ENCODE measurements around the gene RASA2. TPM values are rescaled to one million over a fixed set of nuclear protein-coding genes. Genes with fewer than 3 reads are reported as not detected.

The RASA2 gene
- total RNA-seq, 1 donor from 2014 or later: 13.2 TPM

DNA sequence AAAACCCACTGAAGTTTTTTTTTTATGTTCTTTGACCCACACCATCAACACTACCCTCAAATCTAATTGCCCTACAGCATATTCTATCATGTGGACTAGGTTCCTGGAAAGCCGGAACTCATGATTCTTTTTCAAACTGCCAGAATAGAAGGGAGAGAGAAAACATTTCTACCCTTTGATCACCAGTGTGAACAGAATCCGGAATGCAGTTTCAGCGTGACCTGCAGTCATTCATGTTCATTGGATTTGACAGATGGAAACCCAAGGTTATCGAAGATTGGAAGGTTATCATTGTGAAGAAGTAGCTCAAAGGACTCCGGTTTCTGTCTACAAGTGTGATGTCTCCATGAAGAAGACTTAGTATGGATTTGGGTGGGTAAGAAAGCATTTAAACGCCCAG is 39.4 kb upstream of the RASA2 start:
- Mint-ChIP-seq H3K27ac (ENCODE audit: unreplicated experiment) (no peak overlapping the region), H3K36me3 (ENCODE audit: unreplicated experiment) (peaks cover 4% of the 10 kb centered on the region), H3K4me1 (ENCODE audit: low read depth, unreplicated experiment) (peaks cover 2% of the 10 kb centered on the region), H3K9me3 (ENCODE audit: unreplicated experiment) (no peaks in the 10 kb centered on the region), H3K4me3 (ENCODE audit: unreplicated experiment) (no peak overlapping the region), H3K27me3 (ENCODE audit: unreplicated experiment) (peaks cover 3% of the 10 kb centered on the region)
- TF ChIP-seq, protein P1, sequence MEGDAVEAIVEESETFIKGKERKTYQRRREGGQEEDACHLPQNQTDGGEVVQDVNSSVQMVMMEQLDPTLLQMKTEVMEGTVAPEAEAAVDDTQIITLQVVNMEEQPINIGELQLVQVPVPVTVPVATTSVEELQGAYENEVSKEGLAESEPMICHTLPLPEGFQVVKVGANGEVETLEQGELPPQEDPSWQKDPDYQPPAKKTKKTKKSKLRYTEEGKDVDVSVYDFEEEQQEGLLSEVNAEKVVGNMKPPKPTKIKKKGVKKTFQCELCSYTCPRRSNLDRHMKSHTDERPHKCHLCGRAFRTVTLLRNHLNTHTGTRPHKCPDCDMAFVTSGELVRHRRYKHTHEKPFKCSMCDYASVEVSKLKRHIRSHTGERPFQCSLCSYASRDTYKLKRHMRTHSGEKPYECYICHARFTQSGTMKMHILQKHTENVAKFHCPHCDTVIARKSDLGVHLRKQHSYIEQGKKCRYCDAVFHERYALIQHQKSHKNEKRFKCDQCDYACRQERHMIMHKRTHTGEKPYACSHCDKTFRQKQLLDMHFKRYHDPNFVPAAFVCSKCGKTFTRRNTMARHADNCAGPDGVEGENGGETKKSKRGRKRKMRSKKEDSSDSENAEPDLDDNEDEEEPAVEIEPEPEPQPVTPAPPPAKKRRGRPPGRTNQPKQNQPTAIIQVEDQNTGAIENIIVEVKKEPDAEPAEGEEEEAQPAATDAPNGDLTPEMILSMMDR (IDR thresholded peaks at IDR 0.05; ENCODE audit: partially characterized antibody, unreplicated experiment): no peak
- no peak for DNase-seq

GRCh38 chr3:141448606-141449220 is 38.1 kb upstream of the RASA2 start:
- Mint-ChIP-seq H3K4me3 (ENCODE audit: unreplicated experiment) (no peak overlapping the region), H3K9me3 (ENCODE audit: unreplicated experiment) (no peaks in the 10 kb centered on the region), H3K27ac (ENCODE audit: unreplicated experiment) (no peak overlapping the region), H3K4me1 (ENCODE audit: low read depth, unreplicated experiment) (peaks cover 2% of the 10 kb centered on the region), H3K27me3 (ENCODE audit: unreplicated experiment) (peaks cover 2% of the 10 kb centered on the region), H3K36me3 (ENCODE audit: unreplicated experiment) (peaks cover 4% of the 10 kb centered on the region)
- TF ChIP-seq, protein P1 (IDR thresholded peaks at IDR 0.05; ENCODE audit: partially characterized antibody, unreplicated experiment): no peak
- DNase-seq: no peak

- DNase-seq: no peak
- no peaks in the 10 kb centered on the region for H3K9me3 Mint-ChIP-seq (ENCODE audit: unreplicated experiment)
- peaks cover 2% of the 10 kb centered on the region for H3K4me1 Mint-ChIP-seq (ENCODE audit: low read depth, unreplicated experiment)
- H3K27ac Mint-ChIP-seq (ENCODE audit: unreplicated experiment): no peak overlapping the region
- TF ChIP-seq, protein P1 (IDR thresholded peaks at IDR 0.05; ENCODE audit: partially characterized antibody, unreplicated experiment): no peak
- H3K27me3 Mint-ChIP-seq (ENCODE audit: unreplicated experiment): peaks cover 2% of the 10 kb centered on the region
- peaks cover 1% of the 10 kb centered on the region for H3K36me3 Mint-ChIP-seq (ENCODE audit: unreplicated experiment)
- H3K4me3 Mint-ChIP-seq (ENCODE audit: unreplicated experiment): no peak overlapping the region
Observed at GRCh38 chr3:141449424-141449823, 37.4 kb upstream of the RASA2 start.

GRCh38 chr3:141450727-141451375 is 36.0 kb upstream of the RASA2 start:
- DNase-seq: no peak
- Mint-ChIP-seq H3K4me1 (ENCODE audit: low read depth, unreplicated experiment) (peaks cover 2% of the 10 kb centered on the region), H3K9me3 (ENCODE audit: unreplicated experiment) (no peaks in the 10 kb centered on the region), H3K27ac (ENCODE audit: unreplicated experiment) (no peak overlapping the region), H3K27me3 (ENCODE audit: unreplicated experiment) (peaks cover 2% of the 10 kb centered on the region), H3K36me3 (ENCODE audit: unreplicated experiment) (no peaks in the 10 kb centered on the region), H3K4me3 (ENCODE audit: unreplicated experiment) (no peak overlapping the region)
- TF ChIP-seq, protein P1 (IDR thresholded peaks at IDR 0.05; ENCODE audit: partially characterized antibody, unreplicated experiment): no peak

DNA sequence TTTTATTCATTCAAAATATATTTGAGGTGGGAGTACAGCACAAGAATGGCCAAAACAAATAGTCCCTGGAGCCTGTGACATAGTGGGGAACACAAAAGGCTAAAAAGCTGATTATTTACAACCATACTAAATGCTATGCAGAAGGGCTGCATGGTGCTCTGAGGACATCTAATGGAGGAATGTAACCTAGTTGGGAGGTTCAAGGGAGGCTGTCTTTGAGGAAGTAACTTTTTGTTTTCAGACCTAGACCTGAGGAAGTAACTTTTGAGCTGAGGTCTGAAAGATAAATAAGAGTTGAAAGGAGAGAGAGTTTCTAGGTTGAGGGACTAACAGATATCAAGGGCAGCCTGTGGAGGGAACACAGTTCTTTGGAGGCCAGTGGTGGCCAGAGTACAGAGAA is 34.8 kb upstream of the RASA2 start:
- DNase-seq: no peak
- no peaks in the 10 kb centered on the region for H3K36me3 Mint-ChIP-seq (ENCODE audit: unreplicated experiment)
- peaks cover 2% of the 10 kb centered on the region for H3K27me3 Mint-ChIP-seq (ENCODE audit: unreplicated experiment)
- TF ChIP-seq, protein P1 (IDR thresholded peaks at IDR 0.05; ENCODE audit: partially characterized antibody, unreplicated experiment): no peak
- no peaks in the 10 kb centered on the region for H3K9me3 Mint-ChIP-seq (ENCODE audit: unreplicated experiment)
- no peak overlapping the region for H3K4me3 Mint-ChIP-seq (ENCODE audit: unreplicated experiment)
- peaks cover 2% of the 10 kb centered on the region for H3K4me1 Mint-ChIP-seq (ENCODE audit: low read depth, unreplicated experiment)
- H3K27ac Mint-ChIP-seq (ENCODE audit: unreplicated experiment): no peak overlapping the region

Measured in glutamatergic neuron (in vitro differentiated cells).